GM19023 (cell line): ENCODE results near the gene CCR9.

Experiments used
- ATAC-seq: cut with Tn5 transposase; IDR thresholded peaks from one replicate; pipeline ENCODE4 v1.9.1; 2021; ENCODE audit warnings: mild to moderate bottlenecking, moderate library complexity; ENCODE audit not compliant: unreplicated experiment

CCR9 gene

GRCh38 chr3:45906681-45907407, 20.5 kb downstream of the CCR9 start:
- ATAC-seq = no peak

DNA sequence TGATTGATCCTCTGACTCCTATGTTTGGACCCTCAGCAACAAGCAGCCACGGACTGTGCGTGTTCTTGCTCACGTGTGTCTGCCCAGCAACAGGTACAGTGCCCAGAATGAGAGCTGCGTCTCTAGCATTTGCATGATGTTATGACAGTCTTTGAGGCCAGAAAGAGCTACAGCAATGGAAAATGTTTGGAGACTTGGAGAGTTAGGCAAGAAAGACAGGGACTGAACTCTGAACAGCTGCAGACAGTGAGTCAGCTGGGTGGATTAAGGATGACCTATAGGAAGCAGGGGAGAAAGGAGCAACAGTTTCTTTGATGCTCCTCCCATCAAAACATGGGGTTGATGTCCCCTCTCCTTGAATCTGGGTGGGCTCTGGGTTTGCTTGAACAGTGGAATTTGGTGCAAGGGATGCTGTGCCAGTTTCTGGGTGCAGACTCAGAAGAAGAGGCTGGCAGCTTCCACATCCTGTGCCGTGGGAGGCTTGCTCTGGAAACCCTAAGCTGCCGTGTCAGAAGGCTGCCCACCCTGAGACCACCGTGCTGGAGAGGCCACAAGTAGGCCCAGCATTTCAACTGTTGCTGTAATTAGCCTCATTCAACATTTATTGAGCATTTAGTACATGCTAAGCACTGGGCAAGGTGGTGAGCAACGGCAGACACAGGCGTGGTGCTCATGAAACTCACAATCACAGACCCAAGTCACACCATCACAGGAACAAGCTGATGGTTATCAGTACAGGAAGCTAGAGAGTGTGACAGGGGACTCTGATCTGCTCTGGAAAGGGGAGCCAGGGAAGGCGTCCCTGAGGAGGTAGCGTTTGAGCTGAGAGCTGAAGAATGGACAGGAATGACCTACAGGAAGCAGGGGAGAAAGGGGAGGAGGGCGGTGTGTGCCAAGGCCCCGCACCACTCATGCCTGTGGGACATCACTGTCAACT, 21.7 kb downstream of the CCR9 start:
- ATAC-seq = no peak

DNA sequence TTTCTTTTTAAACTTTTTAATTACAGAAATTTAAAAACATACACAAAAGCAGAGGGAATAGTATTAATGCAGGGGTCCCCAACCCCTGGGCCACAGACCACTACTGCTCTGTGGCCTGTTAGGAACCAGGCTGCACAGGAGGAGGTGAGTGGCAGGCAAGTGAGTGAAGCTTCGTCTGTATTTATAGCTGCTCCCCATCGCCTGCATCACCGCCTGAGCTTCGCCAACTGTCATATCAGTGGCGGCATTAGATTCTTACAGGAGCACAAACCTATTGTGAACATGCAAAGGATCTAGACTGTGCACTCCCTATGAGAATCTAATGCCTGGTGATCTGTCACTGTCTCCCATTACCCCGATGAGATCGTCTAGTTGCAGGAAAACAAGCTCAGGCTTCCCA, 22.4 kb downstream of the CCR9 start:
- no peak for ATAC-seq

DNA sequence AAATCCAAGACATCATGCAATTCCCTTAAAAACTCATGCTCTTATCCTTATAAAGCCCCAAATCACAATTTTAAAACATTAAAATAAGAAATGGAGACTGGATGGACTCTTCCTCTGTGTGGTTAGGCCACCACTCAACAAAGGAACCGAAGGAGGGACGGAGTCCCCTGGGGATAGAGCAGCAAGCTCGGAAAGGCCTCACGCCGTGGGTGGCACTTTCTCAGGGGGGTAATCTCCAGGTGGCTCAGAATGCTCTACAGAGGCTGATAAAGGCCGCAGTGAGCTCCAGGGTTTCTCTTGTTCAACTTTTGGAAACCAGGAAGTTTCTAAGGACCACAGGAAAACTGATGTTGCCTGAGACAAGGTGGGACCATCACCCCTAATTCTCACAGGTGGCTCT, 23.2 kb downstream of the CCR9 start:
- no peak for ATAC-seq

DNA sequence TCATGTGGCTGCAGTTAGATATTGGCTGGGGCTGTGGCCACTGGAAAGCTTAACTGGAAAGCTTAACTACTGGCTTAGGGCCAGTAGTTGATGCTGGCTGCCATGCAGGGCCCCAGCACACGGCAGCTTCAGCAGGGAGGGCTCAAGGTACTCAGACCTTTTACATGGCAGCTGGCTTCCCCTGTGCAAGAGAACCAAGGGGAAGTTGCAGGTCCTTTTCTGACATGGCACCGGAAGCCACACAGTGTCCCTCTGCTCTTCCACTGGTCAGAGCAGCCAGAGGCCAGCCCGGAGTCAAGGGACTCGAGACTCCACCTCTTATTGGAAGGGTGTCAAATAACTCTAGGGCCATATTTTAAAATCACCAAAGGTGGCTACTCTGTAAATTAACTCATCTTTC, 24.5 kb downstream of the CCR9 start:
- ATAC-seq = no peak

DNA sequence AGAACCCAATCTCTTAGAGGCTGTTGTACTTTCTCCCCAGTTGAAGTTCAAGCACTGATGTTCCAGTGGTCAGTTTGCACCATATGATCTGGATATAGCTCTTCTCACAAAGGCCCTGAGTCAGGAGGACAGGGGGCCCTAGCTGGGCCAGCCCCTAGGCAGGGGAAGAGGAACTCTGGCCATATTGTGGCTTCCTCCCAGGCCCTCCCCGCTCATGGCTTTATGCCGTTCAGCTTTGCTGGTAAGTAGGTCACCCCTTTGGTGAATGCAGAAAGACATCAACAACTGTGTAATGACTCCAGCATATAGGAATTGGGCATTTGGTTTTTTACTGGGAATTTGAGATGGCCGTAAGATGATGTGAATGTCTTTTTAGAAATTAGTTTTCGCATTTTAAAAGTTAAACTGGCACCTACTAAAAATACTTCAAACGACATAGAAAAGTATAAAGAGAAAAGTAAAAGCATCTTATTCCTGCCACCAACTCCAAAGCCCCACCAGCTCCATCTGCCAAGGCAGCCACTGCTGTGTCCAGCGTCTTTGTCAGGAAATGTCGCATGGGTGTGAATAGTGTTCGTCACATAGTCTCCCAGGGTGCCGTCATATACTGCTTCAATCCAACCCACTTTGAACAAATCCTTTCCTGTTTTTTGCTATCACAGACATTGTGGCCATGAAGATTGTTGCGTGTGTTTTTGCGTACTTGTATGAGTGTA, 25.3 kb downstream of the CCR9 start:
- ATAC-seq = no peak

- no peak for ATAC-seq
Observed at GRCh38 chr3:45912435-45912834, 26.1 kb downstream of the CCR9 start.

GRCh38 chr3:45914362-45915058, 28.2 kb downstream of the CCR9 start:
- ATAC-seq = no peak

DNA sequence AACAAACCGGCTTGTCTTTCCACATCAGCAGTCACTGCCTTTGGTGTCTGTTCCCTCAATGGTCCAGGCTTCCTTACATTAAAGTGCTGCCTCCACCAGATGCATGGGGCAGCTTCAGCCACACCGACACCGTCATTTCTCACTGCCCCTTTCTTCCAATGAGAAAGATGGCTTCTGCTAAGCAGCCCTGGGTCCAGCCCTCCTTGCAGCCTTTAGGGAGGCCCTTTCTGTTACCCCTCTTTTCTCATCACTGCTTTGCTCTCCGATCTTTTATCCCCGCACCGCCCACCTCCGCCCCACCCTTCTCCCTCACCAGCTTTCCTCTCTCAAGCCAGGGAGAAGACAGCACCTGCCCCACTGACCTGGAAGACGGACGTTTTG, 28.7 kb downstream of the CCR9 start:
- ATAC-seq = no peak

DNA sequence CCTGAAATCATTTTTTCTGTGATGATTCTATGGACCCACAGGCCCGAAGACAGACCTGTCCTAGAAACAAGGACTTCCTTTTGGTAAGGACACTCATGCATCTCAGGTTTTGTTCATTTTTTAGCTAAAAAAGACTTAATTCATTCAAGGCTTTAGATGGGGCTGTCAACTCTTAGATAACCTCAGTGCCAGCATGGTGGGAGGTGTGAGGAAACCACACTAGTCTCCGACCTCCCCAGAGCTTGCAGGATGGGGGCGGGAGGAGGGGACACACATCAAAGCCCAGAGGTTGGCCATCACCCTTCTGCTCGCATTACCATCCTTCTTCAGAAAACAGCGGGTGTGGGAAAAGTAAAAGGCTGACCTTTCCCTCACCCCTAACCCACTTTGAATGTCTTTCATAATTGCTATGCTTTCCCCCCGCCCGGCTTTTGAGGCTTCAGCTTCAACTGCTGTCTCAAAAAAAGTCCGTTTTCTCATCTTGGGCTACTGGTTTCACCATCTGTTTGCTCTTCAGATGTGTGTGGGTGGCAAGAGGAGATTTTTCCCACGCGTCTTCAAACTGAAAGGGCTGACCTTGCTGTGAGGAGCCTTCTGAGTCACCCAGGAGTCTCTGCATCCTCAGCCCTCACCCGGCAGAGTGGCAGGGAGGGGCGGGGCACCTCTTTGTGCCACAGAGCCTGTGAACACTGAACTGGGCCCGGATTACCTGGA, 29.3 kb downstream of the CCR9 start:
- peak; percentile 93 for ATAC-seq

- ATAC-seq = no peak
Observed at GRCh38 chr3:45917146-45917898, 31.0 kb downstream of the CCR9 start.

DNA sequence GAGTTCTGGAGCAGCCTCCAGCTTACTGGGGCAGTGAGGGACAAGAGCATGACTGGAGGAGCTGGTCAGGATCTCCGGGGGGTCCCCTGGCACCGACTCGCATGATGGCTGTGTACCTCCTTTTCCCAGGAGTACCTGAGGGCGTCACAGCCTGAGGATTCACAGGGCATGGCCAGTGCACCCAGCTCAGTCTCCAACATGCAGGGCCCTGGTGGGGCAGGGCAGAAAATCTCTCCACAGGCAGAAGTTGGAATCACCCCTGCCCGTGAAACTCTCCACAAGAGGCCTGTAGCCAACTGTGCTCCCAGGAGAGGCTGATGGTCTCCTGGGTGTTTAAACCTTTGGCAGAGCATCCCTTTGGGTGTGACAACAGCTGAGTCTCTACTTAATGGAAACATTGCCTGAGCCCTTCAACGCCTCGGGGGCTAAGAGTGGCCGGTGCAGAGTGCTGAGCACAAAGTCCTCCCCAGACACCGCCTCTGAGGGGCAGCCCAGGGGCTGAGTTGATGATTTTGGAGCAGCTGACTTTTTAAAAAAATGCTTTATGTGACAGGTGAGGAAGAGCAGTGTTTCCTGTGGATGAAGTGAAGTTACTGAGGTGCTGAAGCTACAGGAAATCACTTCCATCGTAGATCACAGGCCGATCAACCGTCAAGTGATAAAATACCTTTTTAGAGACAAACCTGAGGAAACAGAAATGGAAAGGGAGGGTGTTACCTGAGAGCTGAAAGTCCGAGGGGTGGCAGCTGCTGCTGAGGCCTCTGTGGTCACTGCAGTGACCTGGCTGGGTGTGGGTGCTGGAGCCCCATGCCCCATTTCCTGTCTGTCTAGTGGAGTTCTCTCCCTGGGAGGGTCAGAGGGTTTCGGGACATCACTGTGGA, 35.1 kb downstream of the CCR9 start:
- ATAC-seq = no peak

- ATAC-seq = no peak
Observed at GRCh38 chr3:45922039-45922326, 35.6 kb downstream of the CCR9 start.

- ATAC-seq = no peak
Observed at GRCh38 chr3:45922950-45923590, 36.7 kb downstream of the CCR9 start.

GRCh38 chr3:45923755-45924154, 37.4 kb downstream of the CCR9 start:
- ATAC-seq = no peak

DNA sequence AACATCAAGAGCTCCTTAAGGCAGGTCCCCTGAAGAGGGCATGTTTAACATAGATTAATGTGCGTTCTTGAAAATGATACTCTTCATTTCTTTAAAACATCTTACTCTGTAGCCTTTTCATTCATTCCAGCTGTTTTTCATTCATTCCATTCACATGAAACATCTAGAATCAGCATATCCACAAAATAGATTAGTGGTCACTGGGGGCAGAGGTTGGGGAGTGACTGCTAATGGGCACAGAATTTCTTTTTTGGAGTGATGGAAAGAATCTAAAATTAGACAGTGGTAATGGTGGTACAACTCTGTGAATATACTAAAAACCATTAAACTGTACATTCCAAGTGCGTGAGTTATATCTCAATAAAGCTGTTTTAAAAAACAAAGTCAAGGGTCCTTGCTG, 41.5 kb downstream of the CCR9 start:
- no peak for ATAC-seq

GRCh38 chr3:45929042-45929679, 42.8 kb downstream of the CCR9 start:
- no peak for ATAC-seq

GRCh38 chr3:45931496-45931895, 45.2 kb downstream of the CCR9 start:
- ATAC-seq = no peak
